Activated T-cell treated with anti-CD3 and anti-CD28 coated beads for 24 hours (primary cell): Measurements from ENCODE around the gene CACNG8.
A peak's percentile ranks its signal among the peaks of the same experiment; 100 is the strongest.
"Not testable (repeated sequence)": the region's sequence is repeated elsewhere in the genome, so short reads cannot be mapped to it uniquely, and the experiment has no call there.

Experiments used
- DNase-seq: peaks from one replicate; pipeline ENCODE4 v3.0.0-alpha.2; 2020; ENCODE audit warnings: low read depth

The CACNG8 gene

DNA sequence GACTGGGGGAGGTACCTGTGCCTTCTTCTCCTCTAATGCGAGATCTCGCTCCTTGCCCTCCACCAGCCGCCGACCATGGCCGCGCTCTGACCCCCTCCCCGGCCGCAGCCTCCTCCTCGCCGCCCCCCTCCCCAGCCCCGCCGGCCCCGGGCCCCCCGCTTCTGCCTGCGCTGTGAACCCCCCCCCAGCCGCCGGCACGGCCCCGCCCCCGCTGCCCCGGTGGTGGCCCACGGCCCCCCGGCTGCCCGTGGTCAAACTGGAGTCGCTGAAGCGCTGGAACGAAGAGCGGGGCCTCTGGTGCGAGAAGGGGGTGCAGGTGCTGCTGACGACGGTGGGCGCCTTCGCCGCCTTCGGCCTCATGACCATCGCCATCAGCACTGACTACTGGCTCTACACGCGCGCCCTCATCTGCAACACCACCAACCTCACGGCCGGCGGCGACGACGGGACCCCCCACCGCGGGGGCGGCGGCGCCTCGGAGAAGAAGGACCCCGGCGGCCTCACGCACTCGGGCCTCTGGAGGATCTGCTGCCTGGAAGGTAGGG is at the start of gene CACNG8:
Gene CACNG8, plus strand, starts transcription at position 51 of the 545 bp plus-strand sequence.
- DNase-seq = no peak

DNA sequence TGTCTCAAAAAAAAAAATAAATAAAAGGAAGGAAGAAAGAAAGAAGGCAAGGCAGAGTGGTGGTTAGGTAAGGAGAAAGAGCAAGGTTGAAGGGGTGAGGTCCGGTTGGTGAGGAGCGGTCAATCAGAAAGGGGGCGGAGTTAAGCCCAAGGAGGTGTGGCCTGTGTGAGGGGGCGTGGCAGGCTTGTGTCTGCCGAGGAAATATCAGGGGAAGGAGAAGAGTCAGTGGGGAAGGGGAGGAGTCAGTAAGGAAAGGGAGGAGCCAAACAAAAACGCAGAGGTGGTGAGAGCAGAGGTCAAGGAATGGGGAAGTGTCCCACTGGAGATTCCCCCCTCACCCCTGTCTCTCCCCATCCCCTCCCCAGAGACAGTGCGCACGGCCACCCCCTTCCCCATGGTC is 47.7 kb upstream of the CACNG8 start:
- DNase-seq = no peak

DNA sequence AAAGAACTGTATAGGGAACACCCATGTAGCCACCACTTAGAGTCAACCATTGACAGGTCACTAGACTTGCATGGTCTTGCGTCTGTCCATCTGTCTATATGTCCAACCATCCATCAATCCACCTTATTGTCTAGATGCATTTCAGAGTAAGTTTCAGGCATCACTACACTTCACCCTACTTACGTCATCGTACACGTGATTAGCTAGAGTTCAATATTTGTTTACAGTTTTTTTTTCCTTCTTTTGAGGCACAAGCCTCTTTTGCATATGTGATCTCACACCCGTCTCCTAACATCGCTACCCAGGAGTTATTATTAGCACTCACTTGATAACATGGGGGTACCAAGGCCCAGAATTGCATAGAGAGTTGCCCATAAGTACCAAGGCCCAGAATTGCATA is 46.7 kb upstream of the CACNG8 start:
- DNase-seq = no peak

DNA sequence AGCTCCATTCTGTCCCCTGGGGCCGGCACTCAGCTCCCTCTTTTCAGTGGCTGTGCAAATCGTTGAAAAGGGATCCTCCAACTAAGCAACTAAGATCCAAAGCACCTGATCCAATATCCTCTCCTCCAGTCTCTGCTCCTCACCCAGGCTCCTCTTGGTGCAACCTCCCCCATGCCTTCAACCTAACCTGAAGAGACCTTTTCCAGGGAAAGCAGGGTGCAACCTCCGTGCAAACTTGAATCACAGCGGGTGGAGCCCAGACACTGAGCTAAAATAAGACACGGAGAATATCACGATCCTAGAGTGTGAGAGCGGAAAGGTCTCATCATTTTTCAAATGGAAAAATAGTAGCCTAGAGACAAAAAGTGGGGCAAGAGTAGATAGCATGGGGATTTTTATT is 45.4 kb upstream of the CACNG8 start:
- no peak for DNase-seq

DNA sequence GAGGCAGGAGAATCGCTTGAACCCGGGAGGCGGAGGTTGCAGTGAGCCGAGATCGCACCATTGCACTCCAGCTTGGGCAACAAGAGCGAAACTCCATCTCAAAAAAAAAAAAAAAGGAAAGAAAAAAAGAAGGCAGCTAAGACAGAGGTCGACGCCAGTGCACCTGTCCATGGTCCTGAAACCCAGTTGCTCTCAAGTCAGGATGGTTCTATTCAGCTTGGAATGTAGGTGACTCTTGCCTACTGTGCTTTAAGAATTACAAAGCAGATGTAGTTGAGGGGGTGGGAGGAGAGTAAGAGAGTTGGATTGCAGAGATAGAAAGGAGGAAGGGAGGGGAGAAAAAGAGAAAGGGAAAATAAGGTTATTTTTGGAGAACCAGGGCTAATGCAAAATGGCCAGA is 35.0 kb upstream of the CACNG8 start:
- DNase-seq = no peak

DNA sequence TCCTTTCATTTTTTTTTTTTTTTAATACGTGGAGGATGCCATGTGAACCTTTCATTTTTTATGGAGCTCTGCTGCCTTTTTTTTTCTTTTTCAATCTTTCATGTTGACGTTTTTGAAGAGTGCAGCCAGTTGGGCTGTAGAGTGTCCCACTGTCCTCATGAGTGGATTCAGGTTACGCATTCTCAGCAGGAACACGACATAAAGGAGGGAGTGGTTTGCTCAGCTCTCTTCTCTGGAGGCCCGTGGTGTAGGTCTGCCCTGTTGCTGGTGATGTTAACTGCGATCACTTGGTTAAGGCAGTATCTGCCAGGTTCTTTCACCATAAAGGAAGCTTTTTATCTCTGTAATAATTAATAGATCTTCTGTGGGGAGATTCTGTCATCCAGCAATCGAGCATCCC is 26.7 kb upstream of the CACNG8 start:
- no peak for DNase-seq

DNA sequence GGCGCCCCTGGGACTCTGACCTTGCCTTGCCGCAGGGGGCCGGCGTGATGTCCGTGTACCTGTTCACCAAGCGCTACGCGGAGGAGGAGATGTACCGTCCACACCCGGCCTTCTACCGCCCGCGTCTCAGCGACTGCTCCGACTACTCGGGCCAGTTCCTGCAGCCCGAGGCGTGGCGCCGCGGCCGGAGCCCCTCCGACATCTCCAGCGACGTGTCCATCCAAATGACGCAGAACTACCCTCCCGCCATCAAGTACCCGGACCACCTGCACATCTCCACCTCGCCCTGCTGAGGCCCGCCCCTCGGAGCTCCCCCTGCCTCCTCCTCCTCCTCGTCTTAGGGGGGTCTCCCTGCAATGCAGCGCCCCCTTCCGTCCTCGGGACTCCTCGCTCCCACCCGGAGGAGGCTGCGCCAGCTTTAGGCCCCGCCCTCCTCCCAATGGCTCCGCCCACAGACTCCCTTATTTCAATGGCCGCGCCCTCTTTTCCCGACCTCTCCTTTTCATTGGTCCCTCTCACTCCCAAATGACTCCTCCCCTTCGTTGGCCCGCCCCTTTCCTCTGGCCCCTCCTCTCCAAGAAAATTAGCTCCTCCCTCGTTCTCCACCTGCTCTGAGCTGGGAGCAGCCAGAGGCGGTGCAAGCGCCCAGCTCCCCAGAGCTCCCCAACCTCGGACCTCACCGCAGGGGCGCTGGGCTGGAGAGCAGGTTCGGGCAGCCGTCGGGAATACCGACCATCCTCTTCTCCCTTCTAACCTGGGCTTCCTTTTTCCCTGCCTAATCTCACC is 20.5 kb upstream of the CACNG8 start:
- DNase-seq = peak; percentile 2

DNA sequence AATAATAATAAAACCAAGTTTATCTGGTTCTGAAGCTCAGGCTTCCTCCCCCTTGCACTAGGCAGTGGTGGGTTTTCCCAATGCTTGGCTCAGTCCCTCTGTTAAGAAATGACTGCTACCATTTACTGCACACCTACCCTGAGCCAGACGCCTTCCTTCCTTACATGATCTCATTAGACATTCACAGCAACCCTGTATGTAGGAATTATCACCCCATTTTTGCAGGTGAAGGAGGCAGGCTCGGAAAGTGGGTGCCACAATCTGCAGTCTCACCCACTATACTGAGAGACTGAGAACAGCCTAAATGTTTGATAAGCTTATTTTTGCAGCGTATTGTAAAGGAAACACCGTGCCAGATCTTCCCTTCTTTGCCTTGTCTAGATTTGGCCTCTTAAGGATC is 18.3 kb upstream of the CACNG8 start:
- DNase-seq = no peak

DNA sequence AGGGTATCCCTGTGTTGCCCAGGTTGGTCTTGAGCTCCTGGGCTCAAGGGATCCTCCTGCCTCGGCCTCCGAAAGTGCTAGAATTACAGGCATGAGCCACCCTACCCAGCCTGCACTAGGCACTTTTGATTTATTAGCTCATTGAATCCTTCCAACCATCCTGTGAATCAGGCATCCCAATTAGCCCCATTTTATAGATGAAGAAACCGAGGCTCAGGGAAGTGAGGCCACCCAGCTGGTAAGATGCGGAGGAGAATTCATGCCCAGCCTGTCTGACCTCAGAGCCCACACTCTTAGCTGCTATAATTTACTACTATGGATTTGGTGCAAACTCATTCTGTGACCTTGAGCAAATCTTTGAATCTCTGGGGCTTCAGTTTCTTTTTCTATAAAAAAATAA is 17.8 kb upstream of the CACNG8 start:
- DNase-seq = no peak

DNA sequence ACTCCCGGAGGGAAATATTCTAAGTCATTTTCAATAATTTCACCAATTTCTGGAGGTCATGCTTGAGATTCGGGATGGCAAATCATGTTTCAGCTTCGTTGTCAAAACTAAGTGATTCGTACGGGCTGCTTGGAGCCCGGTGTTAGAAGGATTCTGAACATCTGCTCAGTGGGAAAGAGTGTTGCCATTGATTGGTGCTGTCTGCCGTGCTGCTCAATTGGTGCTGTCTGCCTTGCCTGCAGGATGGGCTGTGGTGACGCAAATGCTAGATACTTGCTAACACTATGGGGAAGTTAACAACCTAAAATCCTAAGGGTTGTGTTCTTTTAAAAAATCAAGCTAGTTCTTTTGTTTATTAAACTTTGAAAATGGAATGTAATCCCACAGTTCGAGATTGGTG is 17.3 kb upstream of the CACNG8 start:
- DNase-seq = no peak

DNA sequence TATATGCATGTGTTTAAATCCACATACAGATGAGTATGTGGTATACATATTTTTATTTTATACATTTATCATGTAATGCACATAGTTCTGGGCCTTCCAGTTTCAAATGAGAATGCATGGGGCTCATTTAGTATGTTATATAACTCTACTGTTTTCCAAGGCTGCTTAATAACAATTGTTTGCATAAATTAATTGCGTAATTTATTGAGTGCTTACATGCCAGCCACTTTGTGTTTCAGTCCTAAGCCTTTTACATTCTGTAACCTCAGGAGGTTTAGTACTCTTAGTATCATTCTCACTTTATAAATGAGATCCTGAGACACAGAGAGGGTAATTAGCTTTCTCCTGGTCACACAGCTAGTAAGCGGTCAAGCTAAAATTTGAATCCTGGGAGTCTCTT is 16.7 kb upstream of the CACNG8 start:
- no peak for DNase-seq

DNA sequence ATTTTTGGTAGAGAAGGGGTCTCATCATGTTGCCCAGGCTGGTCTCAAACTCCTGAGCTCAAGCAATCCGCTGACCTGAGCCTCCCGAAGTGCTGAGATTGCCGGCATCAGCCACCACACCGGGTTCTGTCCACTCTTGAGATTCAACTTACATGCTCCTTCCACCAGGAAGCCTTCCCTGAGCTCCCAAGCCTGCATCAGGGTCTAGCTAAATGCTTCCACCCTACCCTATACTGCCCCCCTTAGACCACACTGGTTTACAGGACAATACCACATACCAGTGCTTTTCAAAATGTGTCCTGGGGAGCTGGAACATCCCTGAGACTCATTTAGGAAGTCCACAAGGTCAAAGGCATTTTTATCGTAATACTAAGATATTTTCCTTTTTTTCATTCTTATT is 15.1 kb upstream of the CACNG8 start:
- DNase-seq = no peak

DNA sequence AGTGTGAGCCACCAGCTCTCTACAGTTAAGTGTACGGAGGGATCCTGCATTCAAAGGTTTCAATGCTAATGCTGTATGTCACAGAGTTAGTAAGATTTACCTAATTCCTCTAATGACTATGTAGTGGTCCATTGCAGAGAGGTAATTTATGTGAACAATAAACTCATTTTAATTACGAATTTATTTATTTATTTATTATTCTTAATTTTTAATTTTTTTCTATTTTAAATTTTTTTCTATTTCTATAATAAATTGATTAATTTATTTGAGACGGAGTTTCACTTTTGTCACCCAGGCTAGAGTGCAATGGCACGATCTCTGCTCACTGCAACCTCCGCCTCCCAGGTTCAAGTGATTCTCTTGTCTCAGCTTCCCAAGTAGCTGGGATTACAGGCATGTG is 14.1 kb upstream of the CACNG8 start:
- DNase-seq = not testable (repeated sequence)

DNA sequence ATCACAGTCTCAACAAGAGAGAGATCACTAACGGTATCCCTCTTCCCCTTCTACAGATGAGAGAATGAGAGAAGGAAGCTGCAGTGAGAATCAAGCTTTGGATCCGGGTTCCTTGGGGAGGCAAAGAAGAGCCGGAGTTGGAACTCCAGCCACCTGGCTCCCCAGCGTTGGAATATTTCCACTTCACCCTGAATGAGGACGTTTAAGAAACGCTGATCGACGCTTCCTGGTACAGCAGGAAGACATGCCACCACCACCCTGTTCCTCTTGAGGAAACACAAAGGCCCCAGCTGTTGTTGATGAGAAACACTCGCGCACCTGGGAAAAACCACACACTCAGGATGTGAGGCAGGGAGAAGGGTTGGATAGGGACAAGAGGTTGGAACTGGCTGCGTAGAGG is 11.3 kb upstream of the CACNG8 start:
- DNase-seq = no peak

DNA sequence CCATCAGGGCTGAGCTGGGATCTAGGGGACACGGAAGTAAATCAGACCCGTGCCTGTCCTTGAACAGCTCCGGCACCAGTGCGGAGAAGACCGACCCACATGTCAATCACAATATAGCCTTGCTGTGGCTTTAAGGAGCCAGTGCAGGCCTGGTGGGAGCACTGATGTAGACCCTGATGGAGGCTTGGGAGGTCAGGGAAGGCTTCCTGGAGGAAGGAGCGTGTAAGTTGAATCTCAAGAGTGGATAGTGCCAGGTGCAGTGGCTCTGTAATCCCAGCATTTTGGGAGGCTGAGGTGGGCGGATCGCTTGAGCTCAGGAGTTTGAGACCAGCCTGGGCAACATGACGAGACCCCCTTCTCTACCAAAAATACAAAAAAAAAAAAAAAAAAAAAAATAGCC is 10.8 kb upstream of the CACNG8 start:
- DNase-seq = no peak

DNA sequence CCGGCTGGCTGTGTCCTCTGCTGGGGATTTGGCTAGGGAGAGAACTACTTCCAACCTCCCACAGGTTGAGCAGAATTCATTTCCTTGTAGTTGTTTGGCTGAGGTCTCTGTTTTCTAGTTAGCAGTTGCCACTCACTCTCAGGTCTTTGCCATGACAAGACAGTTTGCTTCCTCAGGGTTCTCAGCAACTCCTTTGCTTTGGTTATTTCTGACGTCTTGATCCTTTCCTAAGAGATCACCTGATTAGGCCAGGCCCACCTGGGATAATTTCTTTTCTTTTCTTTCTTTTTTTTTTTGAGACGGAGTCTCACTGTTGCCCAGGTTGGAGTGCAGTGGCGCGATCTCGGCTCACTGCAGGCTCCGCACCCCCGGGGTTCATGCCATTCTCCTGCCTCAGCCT is 9.4 kb upstream of the CACNG8 start:
- DNase-seq = no peak

DNA sequence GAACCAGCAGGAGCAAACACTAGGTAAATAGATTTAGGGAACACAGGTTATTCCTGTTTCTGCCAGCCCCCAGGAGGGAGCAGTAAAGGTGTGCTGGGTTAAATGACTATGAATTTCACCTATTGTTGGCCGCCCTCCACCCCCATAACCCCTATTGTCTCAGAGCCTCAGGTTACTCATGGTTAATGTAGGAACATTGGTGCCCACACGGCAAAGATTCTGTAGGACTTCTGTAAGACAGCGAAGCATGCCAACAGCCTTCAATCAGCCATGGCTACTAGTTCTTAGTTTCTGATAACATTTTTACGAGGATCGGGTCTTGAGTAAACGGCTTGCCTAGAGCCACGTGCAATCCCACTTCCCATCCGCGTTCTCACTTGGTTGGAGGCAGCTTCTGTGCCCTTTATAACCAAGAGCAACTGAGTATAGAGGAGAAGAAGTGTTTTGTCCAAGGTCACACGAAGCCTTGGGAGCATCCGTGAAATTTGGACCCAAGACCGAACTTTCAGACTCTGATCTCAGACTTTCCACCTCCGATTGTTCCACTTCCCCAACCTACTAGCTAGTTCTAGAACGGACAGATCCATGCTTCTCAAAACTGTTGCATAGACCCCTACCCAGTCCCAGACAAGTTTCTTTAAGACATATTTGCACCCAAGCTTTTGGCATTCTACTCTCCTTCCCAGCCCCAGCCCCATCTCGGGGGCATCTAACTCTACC is 5.1 kb upstream of the CACNG8 start:
- no peak for DNase-seq

DNA sequence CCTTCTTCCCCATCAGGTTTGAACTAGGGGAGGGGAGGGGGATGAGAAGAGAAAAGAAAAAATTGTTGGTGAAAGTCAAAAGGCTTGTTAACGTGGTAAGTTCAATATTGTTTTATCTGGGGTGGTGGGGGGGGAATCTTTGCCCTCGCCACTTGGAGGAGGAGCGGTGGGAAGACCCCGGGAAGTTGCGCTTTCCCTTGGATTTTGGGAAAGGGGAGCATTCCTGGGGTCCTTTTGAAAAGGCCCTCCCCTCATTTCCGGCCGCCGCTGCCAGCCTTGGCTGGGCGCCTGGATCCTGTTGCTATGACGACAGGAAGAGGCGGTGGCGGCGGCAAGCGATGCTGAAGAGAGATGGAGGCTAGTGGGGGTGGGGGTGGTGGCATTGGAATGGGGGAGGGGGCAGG is 4.6 kb upstream of the CACNG8 start:
- DNase-seq = no peak

DNA sequence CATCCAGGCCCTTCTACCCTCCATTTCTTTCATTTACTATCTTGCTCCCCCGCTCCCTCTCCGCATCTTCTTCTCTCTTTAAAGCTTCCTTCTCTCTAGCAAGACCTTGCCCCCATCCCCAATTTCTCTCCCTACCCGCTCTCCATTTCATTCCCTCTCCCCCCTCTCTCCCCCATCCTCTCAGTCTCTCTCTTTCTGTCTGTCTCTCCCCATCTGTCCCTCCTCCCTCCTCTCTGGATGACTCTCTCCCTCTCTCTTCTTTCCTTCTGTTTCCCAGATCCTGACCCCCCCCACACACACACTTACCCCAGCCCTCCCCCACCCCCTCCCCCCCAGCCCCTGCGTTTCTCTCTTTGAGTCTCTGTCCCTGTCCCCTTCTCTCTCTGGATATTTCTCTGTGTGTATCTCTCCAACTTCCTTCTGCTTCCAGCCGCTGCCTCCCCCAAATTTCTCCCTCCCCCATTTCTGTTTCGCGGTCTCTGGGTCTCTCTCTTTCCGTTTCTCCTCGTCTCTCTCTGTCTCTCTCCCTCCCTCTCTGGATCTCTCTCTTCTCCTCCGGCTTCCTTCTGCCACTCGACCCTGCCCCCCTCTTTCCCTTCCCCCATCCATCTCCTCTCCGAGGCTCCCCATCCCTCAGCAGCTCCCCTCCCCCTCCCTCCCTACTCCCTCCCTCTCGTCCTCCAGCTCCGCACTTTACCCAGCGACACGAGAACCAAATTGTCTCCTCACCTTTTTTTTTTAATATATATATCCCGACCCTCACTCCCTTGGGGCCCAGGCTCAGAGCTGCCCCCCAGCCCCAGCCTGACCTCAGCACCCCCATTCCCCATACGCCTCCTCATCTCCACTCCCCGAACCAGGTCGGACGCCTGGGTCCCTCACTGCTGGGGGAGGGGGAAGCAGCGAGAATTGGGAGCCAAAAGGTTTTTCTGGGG is 3.6 kb upstream of the CACNG8 start:
- DNase-seq = no peak

DNA sequence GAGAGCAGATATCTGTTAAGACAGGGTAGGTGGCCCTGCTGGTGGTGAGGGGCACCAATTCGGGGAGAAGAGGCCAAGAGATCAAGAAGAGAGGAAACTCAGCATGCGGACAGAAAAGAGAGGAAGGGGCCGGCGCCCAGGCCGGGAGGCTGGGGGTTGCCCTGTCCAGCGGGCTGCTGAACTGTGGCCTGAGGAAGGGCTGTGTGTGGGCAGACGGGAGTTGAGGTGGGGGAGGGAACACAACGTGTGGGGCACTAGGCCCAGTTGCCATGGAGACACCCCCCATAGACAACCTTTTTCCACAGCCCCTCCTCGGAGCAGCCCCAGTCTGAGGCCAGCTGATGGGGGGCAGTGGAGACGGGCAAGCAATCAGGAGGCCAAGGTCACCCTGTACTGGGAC is 2.5 kb upstream of the CACNG8 start:
- no peak for DNase-seq

DNA sequence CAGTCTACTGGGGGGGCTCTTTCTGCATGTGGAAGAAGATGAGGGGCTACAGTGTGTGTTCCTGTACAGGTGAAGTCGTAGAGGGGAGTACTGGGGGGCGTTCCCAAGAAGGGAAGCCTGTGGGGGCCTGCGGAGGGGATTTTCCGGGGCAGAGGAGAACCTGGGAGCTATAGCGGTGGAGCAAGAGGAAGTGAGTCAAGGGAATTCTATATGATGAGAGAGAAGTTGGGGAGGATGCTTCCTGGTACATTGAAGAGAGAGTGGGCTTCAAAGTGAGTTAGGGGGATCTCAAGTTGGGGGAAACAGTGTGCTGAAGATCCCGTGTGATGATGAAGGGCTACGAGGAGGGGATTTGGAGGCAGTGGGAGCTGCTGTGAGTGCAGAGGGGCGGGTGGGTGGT is 1.9 kb upstream of the CACNG8 start:
- no peak for DNase-seq
